ENCODE measurements around the gene ABCC4.

ABCC4 gene

GRCh38 chr13:95253033-95253432 lies 48.2 kb downstream of the ABCC4 start (continued):
- TF ChIP-seq ZNF24 (tag by site-specific recombination; IDR thresholded peaks at IDR 0.05) (no peak), YY1 (tag by site-specific recombination; IDR thresholded peaks at IDR 0.05) (no peak), ZNF157 (tag by site-specific recombination; IDR thresholded peaks at IDR 0.05) (no peak), ZNF394 (tag by site-specific recombination; IDR thresholded peaks at IDR 0.05; ENCODE audit: borderline replicate concordance) (no peak), ZNF202 (tag by site-specific recombination; IDR thresholded peaks at IDR 0.05; ENCODE audit: borderline replicate concordance) (no peak)

GRCh38 chr13:95251641-95252040 lies 49.6 kb downstream of the ABCC4 start:
- H3K36me3 ChIP-seq (ENCODE audit: control insufficient read depth in 2 of 2, insufficient read depth in 1 of 2, low read length in 2 of 2): peaks cover 0 to 7% of the 10 kb centered on the region in 2 experiments; a peak in 1 of 3 replicates
- no peak overlapping the region for H3K4me3 ChIP-seq (ENCODE audit: low read depth, low read length)
- H3K27ac ChIP-seq (ENCODE audit: extremely low read depth, low read depth, low read length): no peak overlapping the region
- TF ChIP-seq ZNF768 (tag by site-specific recombination; IDR thresholded peaks at IDR 0.05): no peak
- TF ChIP-seq KLF8 (tag by site-specific recombination; IDR thresholded peaks at IDR 0.05): no peak
- TF ChIP-seq ZBTB26 (tag by site-specific recombination; optimal IDR thresholded peaks at IDR 0.05): no peak
- TF ChIP-seq ZNF473 (tag by site-specific recombination; IDR thresholded peaks at IDR 0.05): no peak
- TF ChIP-seq, protein P1, sequence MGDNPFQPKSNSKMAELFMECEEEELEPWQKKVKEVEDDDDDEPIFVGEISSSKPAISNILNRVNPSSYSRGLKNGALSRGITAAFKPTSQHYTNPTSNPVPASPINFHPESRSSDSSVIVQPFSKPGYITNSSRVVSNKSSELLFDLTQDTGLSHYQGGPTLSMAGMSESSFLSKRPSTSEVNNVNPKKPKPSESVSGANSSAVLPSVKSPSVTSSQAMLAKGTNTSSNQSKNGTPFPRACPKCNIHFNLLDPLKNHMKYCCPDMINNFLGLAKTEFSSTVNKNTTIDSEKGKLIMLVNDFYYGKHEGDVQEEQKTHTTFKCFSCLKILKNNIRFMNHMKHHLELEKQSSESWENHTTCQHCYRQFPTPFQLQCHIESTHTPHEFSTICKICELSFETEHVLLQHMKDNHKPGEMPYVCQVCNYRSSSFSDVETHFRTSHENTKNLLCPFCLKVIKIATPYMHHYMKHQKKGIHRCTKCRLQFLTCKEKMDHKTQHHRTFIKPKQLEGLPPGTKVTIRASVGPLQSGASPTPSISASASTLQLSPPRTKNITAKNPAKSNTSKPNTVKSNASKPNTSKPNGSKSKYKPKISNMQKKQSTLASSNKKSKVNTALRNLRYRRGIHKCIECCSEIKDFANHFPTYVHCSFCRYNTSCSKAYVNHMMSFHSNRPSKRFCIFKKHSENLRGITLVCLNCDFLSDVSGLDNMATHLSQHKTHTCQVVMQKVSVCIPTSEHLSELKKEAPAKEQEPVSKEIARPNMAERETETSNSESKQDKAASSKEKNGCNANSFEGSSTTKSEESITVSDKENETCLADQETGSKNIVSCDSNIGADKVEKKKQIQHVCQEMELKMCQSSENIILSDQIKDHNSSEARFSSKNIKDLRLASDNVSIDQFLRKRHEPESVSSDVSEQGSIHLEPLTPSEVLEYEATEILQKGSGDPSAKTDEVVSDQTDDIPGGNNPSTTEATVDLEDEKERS (tag by site-specific recombination; IDR thresholded peaks at IDR 0.05): no peak
- TF ChIP-seq ZNF501 (tag by site-specific recombination; IDR thresholded peaks at IDR 0.05): no peak
- TF ChIP-seq ZBTB20 (tag by site-specific recombination; IDR thresholded peaks at IDR 0.05): no peak
- no peak for TF ChIP-seq ZBTB17 (tag by site-specific recombination; IDR thresholded peaks at IDR 0.05)
- TF ChIP-seq ZNF76 (tag by site-specific recombination; IDR thresholded peaks at IDR 0.05; ENCODE audit: borderline replicate concordance, low read depth): no peak
- TF ChIP-seq, protein P2, sequence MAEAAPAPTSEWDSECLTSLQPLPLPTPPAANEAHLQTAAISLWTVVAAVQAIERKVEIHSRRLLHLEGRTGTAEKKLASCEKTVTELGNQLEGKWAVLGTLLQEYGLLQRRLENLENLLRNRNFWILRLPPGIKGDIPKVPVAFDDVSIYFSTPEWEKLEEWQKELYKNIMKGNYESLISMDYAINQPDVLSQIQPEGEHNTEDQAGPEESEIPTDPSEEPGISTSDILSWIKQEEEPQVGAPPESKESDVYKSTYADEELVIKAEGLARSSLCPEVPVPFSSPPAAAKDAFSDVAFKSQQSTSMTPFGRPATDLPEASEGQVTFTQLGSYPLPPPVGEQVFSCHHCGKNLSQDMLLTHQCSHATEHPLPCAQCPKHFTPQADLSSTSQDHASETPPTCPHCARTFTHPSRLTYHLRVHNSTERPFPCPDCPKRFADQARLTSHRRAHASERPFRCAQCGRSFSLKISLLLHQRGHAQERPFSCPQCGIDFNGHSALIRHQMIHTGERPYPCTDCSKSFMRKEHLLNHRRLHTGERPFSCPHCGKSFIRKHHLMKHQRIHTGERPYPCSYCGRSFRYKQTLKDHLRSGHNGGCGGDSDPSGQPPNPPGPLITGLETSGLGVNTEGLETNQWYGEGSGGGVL (tag by site-specific recombination; IDR thresholded peaks at IDR 0.05): no peak
- no peak for TF ChIP-seq AEBP2 (tag by site-specific recombination; IDR thresholded peaks at IDR 0.05; ENCODE audit: borderline replicate concordance)
- POLR2A ChIA-PET: no interaction called here
- 0 out of 2 replicates have a peak, but pooled peaks cover under 1% of the 10 kb centered on the region for H3K4me1 ChIP-seq (ENCODE audit: control insufficient read depth, insufficient read depth, low read length)
- CTCF ChIA-PET: no interaction called here
- H3K9me3 ChIP-seq (ENCODE audit: control insufficient read depth, insufficient read depth, low read depth, low read length): no peaks in the 10 kb centered on the region

GRCh38 chr13:95250961-95251360 lies 50.3 kb downstream of the ABCC4 start:
- ChIA-PET CTCF (no interaction called here), POLR2A (no interaction called here)
- Histone ChIP-seq H3K36me3 (ENCODE audit: control insufficient read depth in 2 of 2, insufficient read depth in 1 of 2, low read length in 2 of 2) (peaks cover 0 to 13% of the 10 kb centered on the region in 2 experiments; a peak in 1 of 3 replicates), H3K27ac (ENCODE audit: extremely low read depth, low read depth, low read length) (no peak overlapping the region), H3K9me3 (ENCODE audit: control insufficient read depth, insufficient read depth, low read depth, low read length) (no peaks in the 10 kb centered on the region), H3K4me1 (ENCODE audit: control insufficient read depth, insufficient read depth, low read length) (0 out of 2 replicates have a peak, but pooled peaks cover 4% of the 10 kb centered on the region), H3K4me3 (ENCODE audit: low read depth, low read length) (no peak overlapping the region)
- no peak for TF ChIP-seq ZNF221 (tag by site-specific recombination; IDR thresholded peaks at IDR 0.05; ENCODE audit: borderline replicate concordance)
- no peak for TF ChIP-seq ZNF629 (tag by site-specific recombination; IDR thresholded peaks at IDR 0.05)
- TF ChIP-seq ZBTB11 (tag by site-specific recombination; conservative IDR thresholded peaks at IDR 0.05; ENCODE audit: low read depth): no peak
- TF ChIP-seq, protein P3, sequence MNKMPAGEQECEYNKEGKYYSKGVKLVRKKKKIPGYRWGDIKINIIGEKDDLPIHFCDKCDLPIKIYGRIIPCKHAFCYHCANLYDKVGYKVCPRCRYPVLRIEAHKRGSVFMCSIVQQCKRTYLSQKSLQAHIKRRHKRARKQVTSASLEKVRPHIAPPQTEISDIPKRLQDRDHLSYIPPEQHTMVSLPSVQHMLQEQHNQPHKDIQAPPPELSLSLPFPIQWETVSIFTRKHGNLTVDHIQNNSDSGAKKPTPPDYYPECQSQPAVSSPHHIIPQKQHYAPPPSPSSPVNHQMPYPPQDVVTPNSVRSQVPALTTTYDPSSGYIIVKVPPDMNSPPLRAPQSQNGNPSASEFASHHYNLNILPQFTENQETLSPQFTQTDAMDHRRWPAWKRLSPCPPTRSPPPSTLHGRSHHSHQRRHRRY (tag by site-specific recombination; IDR thresholded peaks at IDR 0.05): no peak
- no peak for TF ChIP-seq IKZF3 (tag by site-specific recombination; IDR thresholded peaks at IDR 0.05)
- TF ChIP-seq PRDM1 (tag by site-specific recombination; IDR thresholded peaks at IDR 0.05): 0 out of 2 replicates have a peak, but pooled peaks have one; percentile 31
